Measurements from ENCODE around the gene SOX8.

DNA sequence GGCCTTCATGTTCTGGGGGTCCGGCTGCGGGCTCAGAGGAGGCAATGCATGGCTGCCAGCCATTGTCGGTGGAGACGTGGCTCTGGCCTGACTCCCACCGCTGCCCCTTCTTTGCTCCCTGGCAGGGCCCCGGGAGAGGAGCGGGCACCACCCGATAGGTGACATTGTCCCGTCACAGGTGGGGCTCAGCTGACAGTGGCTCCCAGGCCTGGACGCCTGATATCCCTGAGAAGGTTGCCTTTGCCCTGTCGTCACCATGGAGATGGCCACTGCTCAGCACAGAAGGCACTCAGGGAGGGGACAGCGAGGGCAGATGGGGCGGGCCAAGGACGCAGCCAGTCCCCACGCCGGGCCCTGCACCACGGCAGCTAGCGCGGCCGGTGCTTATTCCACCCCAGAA lies 42.6 kb downstream of the SOX8 start:
- no peak for TF ChIP-seq ZNF121 (tag by site-specific recombination; IDR thresholded peaks at IDR 0.05)
- TF ChIP-seq, protein P1, sequence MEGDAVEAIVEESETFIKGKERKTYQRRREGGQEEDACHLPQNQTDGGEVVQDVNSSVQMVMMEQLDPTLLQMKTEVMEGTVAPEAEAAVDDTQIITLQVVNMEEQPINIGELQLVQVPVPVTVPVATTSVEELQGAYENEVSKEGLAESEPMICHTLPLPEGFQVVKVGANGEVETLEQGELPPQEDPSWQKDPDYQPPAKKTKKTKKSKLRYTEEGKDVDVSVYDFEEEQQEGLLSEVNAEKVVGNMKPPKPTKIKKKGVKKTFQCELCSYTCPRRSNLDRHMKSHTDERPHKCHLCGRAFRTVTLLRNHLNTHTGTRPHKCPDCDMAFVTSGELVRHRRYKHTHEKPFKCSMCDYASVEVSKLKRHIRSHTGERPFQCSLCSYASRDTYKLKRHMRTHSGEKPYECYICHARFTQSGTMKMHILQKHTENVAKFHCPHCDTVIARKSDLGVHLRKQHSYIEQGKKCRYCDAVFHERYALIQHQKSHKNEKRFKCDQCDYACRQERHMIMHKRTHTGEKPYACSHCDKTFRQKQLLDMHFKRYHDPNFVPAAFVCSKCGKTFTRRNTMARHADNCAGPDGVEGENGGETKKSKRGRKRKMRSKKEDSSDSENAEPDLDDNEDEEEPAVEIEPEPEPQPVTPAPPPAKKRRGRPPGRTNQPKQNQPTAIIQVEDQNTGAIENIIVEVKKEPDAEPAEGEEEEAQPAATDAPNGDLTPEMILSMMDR (tag by site-specific recombination; IDR thresholded peaks at IDR 0.05), result no peak

All from HEK293 (cell line).